Measurements from ENCODE around the gene CCDC159.
A peak's percentile ranks its signal among the peaks of the same experiment; 100 is the strongest.
"Not testable (repeated sequence)": the region's sequence is repeated elsewhere in the genome, so short reads cannot be mapped to it uniquely, and the experiment has no call there.

Gene CCDC159

GRCh38 chr19:11338121-11338520 lies 8.2 kb upstream of the CCDC159 start:
- DNase-seq (ENCODE audit: low read depth in 4 of 4, low spot score in 1 of 4), result no peak

DNA sequence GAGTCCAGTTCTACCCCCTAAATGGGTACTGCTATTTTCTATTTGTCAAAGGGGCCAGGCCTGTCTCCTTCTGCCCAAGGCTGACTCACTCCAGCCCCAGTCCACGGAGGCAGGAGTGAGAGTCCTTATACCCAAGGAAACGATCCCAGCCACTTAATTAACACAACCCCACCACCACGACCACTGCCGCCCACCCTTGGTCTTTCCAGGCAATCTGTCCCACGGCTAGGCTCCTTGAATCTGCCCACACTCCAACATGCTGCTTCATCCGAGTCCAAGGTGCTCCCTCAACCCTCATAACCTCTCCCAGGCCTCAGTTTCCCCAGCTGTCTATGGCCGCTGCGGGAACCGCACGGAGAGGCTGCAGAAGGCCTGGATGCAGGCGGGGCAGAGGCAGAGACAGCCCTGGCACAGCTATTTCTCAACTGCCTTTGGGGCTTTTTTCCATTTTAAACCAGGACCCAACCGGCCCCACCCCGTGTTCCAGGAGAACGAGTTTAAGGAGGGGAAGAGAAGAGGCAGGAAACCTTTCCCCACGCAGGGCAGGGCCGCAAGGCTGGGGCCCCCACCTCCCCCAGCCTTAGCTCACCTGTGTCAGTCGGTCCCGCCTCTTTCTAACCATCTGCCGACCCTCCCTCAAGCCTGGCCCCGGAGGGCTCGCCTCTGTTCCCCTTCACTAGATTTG lies 7.6 kb upstream of the CCDC159 start:
- DNase-seq (ENCODE audit: low read depth in 4 of 4, low spot score in 1 of 4), result no peak

- peak; percentile 54 to 85 (median 77) for DNase-seq (ENCODE audit: low read depth in 4 of 4, low spot score in 1 of 4)
These were observed 6.8 kb upstream of the CCDC159 start, which contains the start of gene RAB3D for GRCh38 chr19:11339254-11340098. TSS of gene RAB3D (minus strand) at chr19:11339657. CDS start at chr19:11337399, 2,258 bp downstream.

- DNase-seq (ENCODE audit: low read depth in 4 of 4, low spot score in 1 of 4), result not testable (repeated sequence)
These were observed 6.2 kb upstream of the CCDC159 start for GRCh38 chr19:11340099-11340467.

DNA sequence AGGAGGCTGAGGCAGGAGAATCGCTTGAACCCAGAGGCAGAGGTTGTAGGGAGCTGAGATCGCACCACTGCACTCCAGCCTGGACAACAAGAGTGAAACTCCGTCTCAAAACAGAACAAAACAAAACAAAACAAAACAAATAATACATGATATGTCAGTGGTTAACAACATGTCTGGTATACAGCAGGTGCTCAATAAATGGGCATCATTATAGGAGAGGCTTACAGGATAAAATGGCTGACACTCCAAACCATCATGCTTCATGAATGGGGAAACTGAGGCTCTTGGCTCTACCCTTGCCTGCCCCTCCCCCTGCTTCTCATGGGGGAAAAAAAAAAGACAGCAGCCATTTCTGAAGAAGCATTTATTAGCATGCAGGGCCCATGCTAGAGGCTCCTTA lies 3.9 kb upstream of the CCDC159 start:
- no peak for DNase-seq (ENCODE audit: low read depth in 4 of 4, low spot score in 1 of 4)

GRCh38 chr19:11345122-11345803 lies 1.1 kb upstream of the CCDC159 start:
- no peak for DNase-seq (ENCODE audit: low read depth in 4 of 4, low spot score in 1 of 4)

DNA sequence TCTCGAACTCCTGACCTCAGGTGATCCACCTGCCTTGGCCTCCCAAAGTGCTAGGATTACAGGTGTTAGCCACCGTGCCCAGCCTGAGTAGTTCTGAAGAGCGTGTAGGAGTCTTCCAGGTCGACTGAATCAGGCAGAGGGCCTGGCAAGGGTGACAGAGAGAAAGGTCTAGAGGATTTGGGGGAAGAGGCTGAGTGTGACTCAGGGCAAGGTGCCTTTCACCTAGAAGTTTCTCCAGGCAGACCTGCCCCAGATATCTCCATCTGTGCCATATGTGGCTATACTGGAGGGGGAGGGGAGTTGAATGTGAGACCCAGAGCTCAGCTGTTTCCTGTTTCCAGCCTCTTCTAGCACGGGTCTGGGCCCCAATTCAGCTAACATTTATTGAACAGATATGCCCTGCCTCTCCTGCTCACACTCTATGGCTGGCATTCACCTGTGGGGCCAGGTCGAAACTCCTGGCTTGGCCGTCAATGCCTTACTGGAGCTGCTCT lies 1.3 kb downstream of the CCDC159 start:
- DNase-seq (ENCODE audit: low read depth in 4 of 4, low spot score in 1 of 4), result no peak

GRCh38 chr19:11349171-11349570 lies 2.9 kb downstream of the CCDC159 start:
- no peak for DNase-seq (ENCODE audit: low read depth in 4 of 4, low spot score in 1 of 4)

DNA sequence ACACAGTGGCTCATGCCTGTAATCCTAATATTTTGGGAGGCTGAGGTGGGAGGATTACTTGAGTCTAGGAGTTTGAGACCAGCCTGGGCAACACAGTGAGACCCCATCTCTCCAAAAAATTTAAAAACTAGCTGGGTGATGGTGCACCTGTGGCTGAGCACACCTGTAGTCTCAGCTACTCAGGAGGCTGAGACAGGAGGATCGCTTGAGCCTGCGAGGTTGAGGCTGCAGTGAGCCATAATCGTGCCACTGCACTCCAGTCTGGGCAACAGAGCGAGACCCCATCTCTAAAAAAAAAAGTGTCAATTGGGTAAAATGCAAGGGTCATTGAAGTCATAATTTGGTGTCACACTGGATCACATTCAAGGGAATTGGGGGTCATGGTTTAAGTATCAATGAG lies 7.8 kb downstream of the CCDC159 start:
- not testable (repeated sequence) for DNase-seq (ENCODE audit: low read depth in 4 of 4, low spot score in 1 of 4)

DNA sequence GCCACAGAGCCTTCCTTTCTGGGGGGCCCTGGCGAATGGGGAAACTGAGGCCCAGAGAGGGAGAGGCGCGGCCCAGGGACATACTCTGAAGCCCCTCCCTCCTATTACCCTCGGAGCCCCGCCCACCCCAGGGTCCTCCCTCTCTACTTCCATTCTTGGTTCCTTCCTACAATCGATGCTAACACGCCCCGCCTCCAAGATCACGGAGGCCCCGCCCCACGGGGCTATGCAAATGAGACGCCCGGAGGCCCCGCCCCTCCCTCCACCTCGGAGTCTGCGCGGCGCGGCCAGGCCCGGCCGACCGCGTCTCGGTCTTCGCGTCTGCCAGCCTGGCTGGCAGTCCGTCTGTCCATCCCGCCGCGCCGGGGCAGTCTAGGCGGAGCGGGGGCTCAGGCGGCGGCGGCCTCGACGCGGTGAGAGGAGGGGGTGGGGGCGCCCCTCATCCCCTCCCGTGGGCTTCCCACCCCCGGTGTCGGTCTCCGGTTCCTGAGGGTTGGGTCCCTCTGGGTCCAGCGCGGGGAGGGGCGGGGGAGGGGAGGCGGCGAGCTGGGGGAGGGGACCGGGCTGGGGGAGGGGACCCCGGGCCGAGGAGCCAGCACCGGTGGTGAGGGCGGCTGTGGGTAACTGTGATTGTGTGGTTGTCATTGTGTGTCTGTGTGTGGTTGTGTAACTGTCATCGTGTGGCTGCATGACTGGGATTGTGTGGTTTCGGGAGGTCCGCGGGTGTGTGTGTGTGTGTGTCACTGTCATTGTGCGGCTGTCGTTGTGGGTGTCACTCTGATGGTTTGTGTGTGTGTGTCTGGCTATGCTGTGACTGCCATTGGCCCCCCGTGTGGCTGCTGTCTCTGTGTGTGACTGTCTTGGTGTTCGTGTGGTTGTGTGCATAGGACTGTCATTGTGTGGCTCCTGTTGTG lies 9.1 kb downstream of the CCDC159 start, which contains the start of gene PLPPR2:
Gene PLPPR2 (plus strand): TSS at position 273 of the 914 bp plus-strand sequence. CDS start 2,242 bp downstream, outside the sequence.
- DNase-seq (ENCODE audit: low read depth in 4 of 4, low spot score in 1 of 4), result peak; percentile 59 to 85 (median 72)

DNA sequence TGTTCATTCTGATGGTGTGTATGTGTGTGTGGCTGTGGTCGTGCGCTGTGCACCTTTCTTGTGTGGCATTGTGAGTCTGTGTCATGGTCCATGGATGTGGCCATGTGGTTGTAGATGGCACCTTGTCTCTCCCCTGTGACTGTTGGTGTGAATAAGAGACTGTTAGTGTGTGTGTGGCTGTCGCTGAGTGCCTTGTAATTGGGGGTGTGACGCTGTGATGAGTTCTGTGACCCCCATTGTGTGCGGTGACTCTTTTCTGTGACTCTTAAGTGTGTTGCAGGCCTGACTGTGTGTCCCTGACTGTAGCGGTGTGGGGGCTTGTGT lies 9.7 kb downstream of the CCDC159 start:
- no peak for DNase-seq (ENCODE audit: low read depth in 4 of 4, low spot score in 1 of 4)

GRCh38 chr19:11356676-11357550 lies 10.6 kb downstream of the CCDC159 start:
- no peak for DNase-seq (ENCODE audit: low read depth in 4 of 4, low spot score in 1 of 4)

- DNase-seq (ENCODE audit: low read depth in 4 of 4, low spot score in 1 of 4), result no peak
These were observed 13.1 kb downstream of the CCDC159 start for GRCh38 chr19:11359421-11359820.

GRCh38 chr19:11361037-11361770 lies 14.9 kb downstream of the CCDC159 start:
- no peak for DNase-seq (ENCODE audit: low read depth in 4 of 4, low spot score in 1 of 4)

DNA sequence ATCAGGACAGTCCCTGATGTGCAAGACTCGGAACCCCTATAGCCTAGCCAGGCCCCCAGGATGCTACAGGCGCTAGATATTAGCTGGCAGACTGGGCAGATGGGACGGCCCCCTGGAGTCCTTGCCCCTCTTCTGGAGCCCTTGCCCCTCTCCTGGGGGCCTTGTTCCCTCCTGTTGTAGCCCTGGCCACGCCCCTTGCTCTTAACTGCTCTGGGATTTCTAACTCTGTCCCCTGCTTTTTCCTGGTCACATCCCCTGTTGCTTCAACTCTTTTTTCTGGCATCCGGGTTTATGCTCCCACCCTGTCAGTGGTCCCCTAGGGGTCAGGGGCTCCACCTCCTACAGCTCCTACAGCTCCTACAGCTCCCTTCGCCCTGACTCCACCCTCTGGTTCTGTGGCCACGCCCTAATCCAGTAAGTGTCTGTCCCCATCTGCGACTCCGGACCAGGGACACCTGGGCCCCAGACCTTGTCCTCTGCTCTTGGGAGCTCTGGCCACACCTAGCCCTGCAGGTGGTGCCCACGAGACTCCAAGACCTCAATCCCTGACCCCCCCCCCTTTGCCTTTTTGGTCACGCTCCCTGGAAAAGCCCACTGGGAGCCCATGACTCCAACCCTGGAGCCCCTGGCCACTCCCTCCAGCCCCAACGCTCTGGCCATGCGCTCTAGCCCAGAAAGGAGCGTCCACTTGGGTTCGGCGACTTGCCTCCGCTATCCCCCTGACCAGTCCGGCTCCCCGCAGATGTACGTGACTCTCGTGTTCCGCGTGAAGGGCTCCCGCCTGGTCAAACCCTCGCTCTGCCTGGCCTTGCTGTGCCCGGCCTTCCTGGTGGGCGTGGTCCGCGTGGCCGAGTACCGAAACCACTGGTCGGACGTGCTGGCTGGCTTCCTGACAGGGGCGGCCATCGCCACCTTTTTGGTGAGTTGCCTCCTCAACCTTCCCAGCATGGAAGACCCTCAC lies 15.7 kb downstream of the CCDC159 start:
- no peak for DNase-seq (ENCODE audit: low read depth in 4 of 4, low spot score in 1 of 4)

DNA sequence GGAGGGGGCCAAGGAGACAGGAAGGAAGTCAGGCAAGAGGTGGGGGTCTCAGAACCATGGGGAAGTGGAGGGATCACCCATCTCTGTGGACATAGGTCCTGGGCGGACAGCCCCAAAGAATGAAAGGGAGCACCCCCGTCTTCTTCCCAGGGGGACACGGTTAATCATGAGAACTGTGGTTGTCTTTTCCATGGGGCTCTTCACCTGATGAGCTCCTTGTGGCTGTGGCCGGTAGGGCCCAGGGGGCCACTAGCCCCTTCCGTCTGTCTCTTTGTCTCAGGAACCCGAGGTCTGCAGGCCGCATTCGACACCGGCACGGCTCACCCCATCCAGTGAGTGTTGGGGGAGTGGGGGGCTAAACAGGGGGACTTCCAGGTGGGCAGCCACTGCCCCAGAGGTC lies 17.6 kb downstream of the CCDC159 start:
- DNase-seq (ENCODE audit: low read depth in 4 of 4, low spot score in 1 of 4), result no peak

GRCh38 chr19:11364296-11364904 lies 18.1 kb downstream of the CCDC159 start:
- DNase-seq (ENCODE audit: low read depth in 4 of 4, low spot score in 1 of 4), result no peak

Data from stimulated activated CD4-positive, alpha-beta T cell treated with anti-CD3 and anti-CD28 coated beads, Interleukin-1b, Interleukin-23, amount 100 ng/mL, for 24 hours (primary cell).